ENCODE data around the gene SCAF4. TPM values are rescaled to one million over a fixed set of nuclear protein-coding genes. Genes with fewer than 3 reads are reported as not detected.
"Not testable (repeated sequence)": the region's sequence is repeated elsewhere in the genome, so short reads cannot be mapped to it uniquely, and the experiment has no call there.

The SCAF4 gene
- total and polyA plus RNA-seq, 3 donors from 2014 or later = 44.0 to 50.2 (median 45.3) TPM

DNA sequence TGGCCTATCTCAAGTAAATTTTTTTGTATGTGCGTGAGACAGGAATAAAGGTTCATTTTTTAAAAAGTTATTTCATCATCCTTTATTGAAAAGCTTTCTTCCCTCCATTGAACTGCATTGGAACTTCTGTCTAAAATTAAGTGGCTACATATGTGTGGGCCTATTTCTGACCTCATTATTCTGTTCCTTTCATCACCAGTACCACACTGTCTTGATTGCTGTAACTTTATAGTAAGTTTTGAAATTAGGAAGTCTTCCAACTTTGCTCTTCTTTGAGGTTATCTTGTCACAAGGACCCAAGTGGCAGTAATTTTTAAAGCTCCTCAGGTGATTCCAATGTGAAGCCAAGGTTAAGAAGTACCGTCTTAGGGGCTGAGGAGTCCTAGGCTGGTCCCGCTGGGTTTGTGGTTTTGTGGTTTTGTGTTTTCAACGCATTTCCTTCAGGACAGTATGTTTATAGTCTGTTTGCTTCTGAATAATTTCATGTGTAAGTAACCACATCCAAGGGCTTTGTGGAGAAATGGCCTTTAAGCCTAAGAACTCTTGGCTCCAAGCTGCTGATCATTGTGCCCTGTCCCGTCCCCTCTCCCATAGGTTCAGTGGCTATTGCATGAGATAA lies 12.4 kb upstream of the SCAF4 start:
- no peak overlapping the region for H3K27ac ChIP-seq
- 92 to 95% methylated on average over 5 of the region's 5 CpGs for WGBS, 2 donors
- intact Hi-C loops (cut with DNase I; ENCODE audit: low total_unique reads) = no loop called here

DNA sequence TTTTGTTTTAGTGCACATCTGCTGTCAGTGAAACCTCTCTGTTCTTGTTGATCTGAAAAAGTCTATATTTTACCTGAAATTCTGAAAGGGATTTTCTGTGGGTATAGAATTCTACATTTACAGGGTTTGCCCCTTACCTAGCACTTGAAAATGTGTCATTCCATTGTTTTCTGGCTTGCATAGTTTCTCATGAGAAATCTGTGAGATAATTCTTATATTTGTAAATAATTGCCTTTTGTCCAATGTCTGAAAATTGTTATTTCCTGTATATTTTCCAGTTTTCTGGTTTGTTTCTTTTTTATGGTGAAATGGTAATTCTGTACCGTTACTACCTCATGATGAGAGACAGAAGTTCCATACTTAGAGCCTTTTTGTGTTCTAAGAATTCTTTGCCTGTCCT lies 11.8 kb upstream of the SCAF4 start:
- no peak for DNase-seq
- Histone ChIP-seq H3K9me3 (no peaks in the 10 kb centered on the region), H3K4me3 (no peak overlapping the region), H3K27me3 (no peaks in the 10 kb centered on the region), H3K27ac (no peak overlapping the region), H3K36me3 (ENCODE audit: low read depth, missing control alignments) (no peaks in the 10 kb centered on the region), H3K4me1 (no peaks in the 10 kb centered on the region)
- WGBS, 2 donors = 100% methylated on average over 1 of the region's 1 CpG
- TF ChIP-seq POLR2A (IDR thresholded peaks at IDR 0.05) = no peak
- TF ChIP-seq, protein P1, sequence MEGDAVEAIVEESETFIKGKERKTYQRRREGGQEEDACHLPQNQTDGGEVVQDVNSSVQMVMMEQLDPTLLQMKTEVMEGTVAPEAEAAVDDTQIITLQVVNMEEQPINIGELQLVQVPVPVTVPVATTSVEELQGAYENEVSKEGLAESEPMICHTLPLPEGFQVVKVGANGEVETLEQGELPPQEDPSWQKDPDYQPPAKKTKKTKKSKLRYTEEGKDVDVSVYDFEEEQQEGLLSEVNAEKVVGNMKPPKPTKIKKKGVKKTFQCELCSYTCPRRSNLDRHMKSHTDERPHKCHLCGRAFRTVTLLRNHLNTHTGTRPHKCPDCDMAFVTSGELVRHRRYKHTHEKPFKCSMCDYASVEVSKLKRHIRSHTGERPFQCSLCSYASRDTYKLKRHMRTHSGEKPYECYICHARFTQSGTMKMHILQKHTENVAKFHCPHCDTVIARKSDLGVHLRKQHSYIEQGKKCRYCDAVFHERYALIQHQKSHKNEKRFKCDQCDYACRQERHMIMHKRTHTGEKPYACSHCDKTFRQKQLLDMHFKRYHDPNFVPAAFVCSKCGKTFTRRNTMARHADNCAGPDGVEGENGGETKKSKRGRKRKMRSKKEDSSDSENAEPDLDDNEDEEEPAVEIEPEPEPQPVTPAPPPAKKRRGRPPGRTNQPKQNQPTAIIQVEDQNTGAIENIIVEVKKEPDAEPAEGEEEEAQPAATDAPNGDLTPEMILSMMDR (IDR thresholded peaks at IDR 0.05) = no peak
- intact Hi-C loops (cut with DNase I; ENCODE audit: low total_unique reads) = no loop called here

More for the DNA sequence above, 12.4 kb upstream of the SCAF4 start:
- no peak overlapping the region for H3K4me3 ChIP-seq
- H3K4me1 ChIP-seq = no peaks in the 10 kb centered on the region
- no peaks in the 10 kb centered on the region for H3K27me3 ChIP-seq
- TF ChIP-seq POLR2A (IDR thresholded peaks at IDR 0.05) = no peak
- TF ChIP-seq, protein P1 (IDR thresholded peaks at IDR 0.05) = no peak
- H3K9me3 ChIP-seq = no peaks in the 10 kb centered on the region
- no peaks in the 10 kb centered on the region for H3K36me3 ChIP-seq (ENCODE audit: low read depth, missing control alignments)
- no peak for DNase-seq

GRCh38 chr21:31741116-31741515 lies 9.2 kb upstream of the SCAF4 start:
- no peaks in the 10 kb centered on the region for H3K4me1 ChIP-seq
- intact Hi-C loops (cut with DNase I; ENCODE audit: low total_unique reads) = no loop called here
- no peak for TF ChIP-seq POLR2A (IDR thresholded peaks at IDR 0.05)
- TF ChIP-seq, protein P1 (IDR thresholded peaks at IDR 0.05) = no peak
- no peaks in the 10 kb centered on the region for H3K36me3 ChIP-seq (ENCODE audit: low read depth, missing control alignments)
- no peak overlapping the region for H3K27ac ChIP-seq
- WGBS, 2 donors = 88 to 96% methylated on average over 5 of the region's 5 CpGs
- no peak for DNase-seq
- no peak overlapping the region for H3K4me3 ChIP-seq
- no peaks in the 10 kb centered on the region for H3K27me3 ChIP-seq
- H3K9me3 ChIP-seq = no peaks in the 10 kb centered on the region

DNA sequence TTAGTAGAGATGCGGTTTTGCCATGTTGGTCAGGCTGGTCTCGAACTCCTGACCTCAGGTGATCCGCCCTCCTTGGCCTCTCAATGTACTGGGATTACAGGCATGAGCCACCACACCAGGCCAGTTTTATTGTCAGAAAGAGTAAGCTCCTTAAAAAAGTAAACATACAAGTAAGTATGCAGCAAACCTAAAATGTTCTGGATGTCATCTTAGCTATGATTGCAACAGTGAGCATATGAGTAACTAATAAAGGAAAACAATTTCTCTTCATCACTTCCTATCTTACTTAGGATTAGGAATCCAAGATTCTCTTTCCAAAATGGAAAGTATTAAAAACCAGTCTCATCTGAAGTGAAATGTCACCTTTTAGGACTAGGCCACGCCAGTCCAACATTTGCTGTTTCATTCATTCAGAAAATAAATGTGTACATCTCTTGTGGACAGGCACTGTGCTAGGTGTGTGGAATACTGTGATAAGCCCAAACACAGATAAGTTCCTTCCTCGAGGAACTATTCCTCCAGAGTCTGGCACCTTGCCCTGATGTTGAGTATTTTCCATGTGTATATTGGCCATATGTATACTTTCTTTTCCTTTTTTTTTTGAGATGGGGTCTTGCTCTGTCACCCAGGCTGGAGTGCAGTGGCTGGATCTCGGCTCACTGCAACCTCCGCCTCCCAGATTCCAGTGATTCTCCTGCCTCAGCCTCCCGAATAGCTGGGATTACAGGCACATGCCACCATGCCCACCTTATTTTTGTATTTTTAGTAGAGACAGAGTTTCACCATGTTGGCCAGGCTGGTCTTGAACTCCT lies 5.9 kb upstream of the SCAF4 start:
- DNase-seq; H3K4me1 ChIP-seq; H3K27ac ChIP-seq; H3K4me3 ChIP-seq; H3K9me3 ChIP-seq; H3K36me3 ChIP-seq (ENCODE audit: low read depth, missing control alignments); H3K27me3 ChIP-seq: not testable (repeated sequence)
- intact Hi-C loops (cut with DNase I; ENCODE audit: low total_unique reads) = loop anchor here (10.0 kb wide), 1 partner anchor 83 kb away; the partner anchor contains the start of gene SOD1
- WGBS, 2 donors = 85 to 88% methylated on average over 8 of the region's 8 CpGs

GRCh38 chr21:31735511-31735992 lies 3.6 kb upstream of the SCAF4 start:
- 88 to 89% methylated on average over 4 of the region's 4 CpGs for WGBS, 2 donors
- H3K27me3 ChIP-seq = no peaks in the 10 kb centered on the region
- H3K4me1 ChIP-seq = peaks cover 12% of the 10 kb centered on the region
- no peak for TF ChIP-seq POLR2A (IDR thresholded peaks at IDR 0.05)
- TF ChIP-seq, protein P1 (IDR thresholded peaks at IDR 0.05) = no peak
- no peak for DNase-seq
- no peak overlapping the region for H3K4me3 ChIP-seq
- no peak overlapping the region for H3K27ac ChIP-seq
- intact Hi-C loops (cut with DNase I; ENCODE audit: low total_unique reads) = loop anchor here (10.0 kb wide), 1 partner anchor 81 kb away; the partner anchor contains the start of gene SOD1
- no peaks in the 10 kb centered on the region for H3K36me3 ChIP-seq (ENCODE audit: low read depth, missing control alignments)
- H3K9me3 ChIP-seq = no peaks in the 10 kb centered on the region
